K562 (cell line): ENCODE results near the gene CAMK2B.

Source experiments
- BHLHE40 ChIP-seq: IDR thresholded peaks from 2 replicates; pipeline ENCODE4 v1.6.1; 2011; ENCODE audit warnings: low read length, improper control_type of control experiment
- CAMTA2 ChIP-seq: fragments of 250-450 bp; sonication (Bioruptor Pico); conservative IDR thresholded peaks from 2 replicates; pipeline ENCODE4 v1.5.1; 2022
- CHAMP1 ChIP-seq: fragments of 450-650 bp; IDR thresholded peaks from 2 replicates; pipeline ENCODE4 v1.6.1; 2016; ENCODE audit warnings: mild to moderate bottlenecking
- ELF4 ChIP-seq: fragments of 450-650 bp; formaldehyde crosslinking; IDR thresholded peaks from 2 replicates; pipeline ENCODE4 v1.4.0; 2022; ENCODE audit warnings: missing genetic modification characterization
- EZH2 ChIP-seq: IDR thresholded peaks from 2 replicates; pipeline ENCODE4 v1.6.1; 2012; ENCODE audit warnings: low read depth, mild to moderate bottlenecking, inconsistent platforms, low read length, borderline replicate concordance
- HDAC1 ChIP-seq, 2 experiments: fragments of 450-650 bp; IDR thresholded peaks; 2 replicates each; pipeline ENCODE4 v1.6.1; 2016 to 2017; ENCODE audit warnings: inconsistent platforms in 1 of 2, mild to moderate bottlenecking in 1 of 2, moderate library complexity in 1 of 2
- MAX ChIP-seq: sonication (generic); formaldehyde crosslinking; IDR thresholded peaks from 2 replicates; pipeline ENCODE4 v1.9.0; 2022; ENCODE audit warnings: mild to moderate bottlenecking, missing genetic modification reagents
- POLR2A ChIP-seq: fragments of 450-650 bp; conservative IDR thresholded peaks from 2 replicates; pipeline ENCODE4 v1.6.1; 2016
- SMAD3 ChIP-seq: fragments of 450-650 bp; formaldehyde crosslinking; conservative IDR thresholded peaks from 2 replicates; pipeline ENCODE4 v1.4.0; 2020; ENCODE audit warnings: mild to moderate bottlenecking
- TAF1 ChIP-seq: IDR thresholded peaks from 2 replicates; pipeline ENCODE4 v1.6.1; 2011; ENCODE audit warnings: mild to moderate bottlenecking, low read length, moderate library complexity; ENCODE audit not compliant: insufficient read depth, control insufficient read depth, severe bottlenecking; ENCODE audit errors: extremely low read depth
- ZNF133 ChIP-seq: fragments of 250-450 bp; sonication (Bioruptor Pico); IDR thresholded peaks from 2 replicates; pipeline ENCODE4 v1.4.0; 2020; ENCODE audit warnings: mild to moderate bottlenecking
- ZNF217 ChIP-seq: sonication (generic); formaldehyde crosslinking; IDR thresholded peaks from 2 replicates; pipeline ENCODE4 v1.8.0; 2022; ENCODE audit warnings: mild to moderate bottlenecking, missing genetic modification reagents

GRCh38 chr7:44184206-44184872 is 141.1 kb downstream of the CAMK2B start:
- TF ChIP-seq ZNF133 (CRISPR knock-in tag) = no peak
- no peak for TF ChIP-seq CHAMP1
- no peak for TF ChIP-seq POLR2A
- TF ChIP-seq MAX (CRISPR knock-in tag) = no peak
- no peak for TF ChIP-seq TAF1
- TF ChIP-seq BHLHE40 = no peak
- TF ChIP-seq EZH2 = no peak
- TF ChIP-seq SMAD3 (CRISPR knock-in tag) = no peak
- no peak for TF ChIP-seq HDAC1 (IDR thresholded peaks at IDR 0.05)
- no peak for TF ChIP-seq CAMTA2 (CRISPR knock-in tag)
- no peak for TF ChIP-seq ELF4
- no peak for TF ChIP-seq ZNF217
